Right lung (tissue), 5 donors: ENCODE results near the gene COQ7. TPM values are rescaled to one million over a fixed set of nuclear protein-coding genes. Genes with fewer than 3 reads are reported as not detected.

Source experiments
- DNase-seq, 2 donors: peaks; one replicate each; pipeline ENCODE4 v3.0.0-alpha.2; 2013
- polyA plus RNA-seq, 5 donors: library from polyadenylated mRNA; unstranded; fragments of 120-200 nt; gene quantifications; one replicate each; pipeline versions ENCODE4 v1.2.1 to v1.2.3, GENCODE V29; 2013; ENCODE audit warnings: inconsistent platforms in 1 of 5, low replicate concordance in 1 of 5; ENCODE audit not compliant: insufficient read length in 5 of 5, insufficient read depth in 1 of 5

COQ7 gene
- polyA plus RNA-seq, 5 donors, result 22.9 to 34.5 (median 28.6) TPM

- DNase-seq, result no peak
Measured at GRCh38 chr16:19084879-19085278, 17.5 kb downstream of the COQ7 start.

- no peak for DNase-seq
Measured at GRCh38 chr16:19085679-19086200, 18.3 kb downstream of the COQ7 start.

GRCh38 chr16:19086322-19087199 lies 19.1 kb downstream of the COQ7 start:
- DNase-seq, result peak; percentile 90 to 93

GRCh38 chr16:19088341-19088916 lies 21.0 kb downstream of the COQ7 start:
- DNase-seq, result no peak

- DNase-seq, result no peak
Measured at GRCh38 chr16:19089410-19089955, 22.1 kb downstream of the COQ7 start.

- no peak for DNase-seq
Measured at GRCh38 chr16:19090916-19091315, 23.5 kb downstream of the COQ7 start.

- no peak for DNase-seq
Measured at GRCh38 chr16:19092653-19093410, 25.4 kb downstream of the COQ7 start.

- no peak for DNase-seq
Measured at GRCh38 chr16:19093631-19094541, 26.5 kb downstream of the COQ7 start.

GRCh38 chr16:19094542-19095365 lies 27.3 kb downstream of the COQ7 start:
- no peak for DNase-seq

- DNase-seq, result no peak
Measured at GRCh38 chr16:19095654-19096053, 28.2 kb downstream of the COQ7 start.

- no peak for DNase-seq
Measured at GRCh38 chr16:19098173-19098572, 30.8 kb downstream of the COQ7 start.

GRCh38 chr16:19102187-19102872 lies 34.9 kb downstream of the COQ7 start:
- no peak for DNase-seq

- DNase-seq, result no peak
Measured at GRCh38 chr16:19104607-19105006, 37.2 kb downstream of the COQ7 start.

- no peak for DNase-seq
Measured at GRCh38 chr16:19105131-19105530, 37.7 kb downstream of the COQ7 start.

- no peak for DNase-seq
Measured at GRCh38 chr16:19105891-19106624, 38.6 kb downstream of the COQ7 start.

- DNase-seq, result no peak
Measured at GRCh38 chr16:19106625-19107020, 39.2 kb downstream of the COQ7 start.

- no peak for DNase-seq
Measured at GRCh38 chr16:19108409-19109287, 41.2 kb downstream of the COQ7 start.

GRCh38 chr16:19109288-19109664 lies 41.9 kb downstream of the COQ7 start:
- no peak for DNase-seq
